Effector memory CD4-positive, alpha-beta T cell (primary cell): ENCODE results near the gene CEP192.

Source experiments
- DNase-seq, 3 donors: peaks; one replicate each; pipeline ENCODE4 v3.0.0-alpha.2; 2020
- H3K27ac ChIP-seq: 2 replicates; pipeline ENCODE4 v1.7.0; 2013; ENCODE audit warnings: mild to moderate bottlenecking, low read length, moderate library complexity; ENCODE audit not compliant: insufficient read depth, poor library complexity, severe bottlenecking
- H3K27me3 ChIP-seq: replicated peaks from 2 replicates; pipeline ENCODE4 v1.7.0; 2013; ENCODE audit warnings: mild to moderate bottlenecking, low read length; ENCODE audit not compliant: insufficient read depth, control insufficient read depth, poor library complexity, severe bottlenecking
- H3K36me3 ChIP-seq: 2 replicates; pipeline ENCODE4 v1.7.0; 2013; ENCODE audit warnings: mild to moderate bottlenecking, low read length, moderate library complexity; ENCODE audit not compliant: control insufficient read depth, insufficient read depth
- H3K4me1 ChIP-seq: 2 replicates; pipeline ENCODE4 v1.7.0; 2013; ENCODE audit warnings: low read length, mild to moderate bottlenecking; ENCODE audit not compliant: control insufficient read depth, insufficient read depth, poor library complexity, severe bottlenecking
- H3K4me3 ChIP-seq: 2 replicates; pipeline ENCODE4 v1.7.0; 2013; ENCODE audit warnings: low read length, low read depth, mild to moderate bottlenecking; ENCODE audit not compliant: insufficient read depth, poor library complexity, severe bottlenecking
- H3K9me3 ChIP-seq: 2 replicates; pipeline ENCODE4 v1.7.0; 2013; ENCODE audit warnings: mild to moderate bottlenecking, low read length, moderate library complexity; ENCODE audit not compliant: control insufficient read depth
- total RNA-seq, 3 donors: gene quantifications; one replicate each; lab custom pipeline; 2026; lab: John Stamatoyannopoulos, UW

The CEP192 gene, protein sequence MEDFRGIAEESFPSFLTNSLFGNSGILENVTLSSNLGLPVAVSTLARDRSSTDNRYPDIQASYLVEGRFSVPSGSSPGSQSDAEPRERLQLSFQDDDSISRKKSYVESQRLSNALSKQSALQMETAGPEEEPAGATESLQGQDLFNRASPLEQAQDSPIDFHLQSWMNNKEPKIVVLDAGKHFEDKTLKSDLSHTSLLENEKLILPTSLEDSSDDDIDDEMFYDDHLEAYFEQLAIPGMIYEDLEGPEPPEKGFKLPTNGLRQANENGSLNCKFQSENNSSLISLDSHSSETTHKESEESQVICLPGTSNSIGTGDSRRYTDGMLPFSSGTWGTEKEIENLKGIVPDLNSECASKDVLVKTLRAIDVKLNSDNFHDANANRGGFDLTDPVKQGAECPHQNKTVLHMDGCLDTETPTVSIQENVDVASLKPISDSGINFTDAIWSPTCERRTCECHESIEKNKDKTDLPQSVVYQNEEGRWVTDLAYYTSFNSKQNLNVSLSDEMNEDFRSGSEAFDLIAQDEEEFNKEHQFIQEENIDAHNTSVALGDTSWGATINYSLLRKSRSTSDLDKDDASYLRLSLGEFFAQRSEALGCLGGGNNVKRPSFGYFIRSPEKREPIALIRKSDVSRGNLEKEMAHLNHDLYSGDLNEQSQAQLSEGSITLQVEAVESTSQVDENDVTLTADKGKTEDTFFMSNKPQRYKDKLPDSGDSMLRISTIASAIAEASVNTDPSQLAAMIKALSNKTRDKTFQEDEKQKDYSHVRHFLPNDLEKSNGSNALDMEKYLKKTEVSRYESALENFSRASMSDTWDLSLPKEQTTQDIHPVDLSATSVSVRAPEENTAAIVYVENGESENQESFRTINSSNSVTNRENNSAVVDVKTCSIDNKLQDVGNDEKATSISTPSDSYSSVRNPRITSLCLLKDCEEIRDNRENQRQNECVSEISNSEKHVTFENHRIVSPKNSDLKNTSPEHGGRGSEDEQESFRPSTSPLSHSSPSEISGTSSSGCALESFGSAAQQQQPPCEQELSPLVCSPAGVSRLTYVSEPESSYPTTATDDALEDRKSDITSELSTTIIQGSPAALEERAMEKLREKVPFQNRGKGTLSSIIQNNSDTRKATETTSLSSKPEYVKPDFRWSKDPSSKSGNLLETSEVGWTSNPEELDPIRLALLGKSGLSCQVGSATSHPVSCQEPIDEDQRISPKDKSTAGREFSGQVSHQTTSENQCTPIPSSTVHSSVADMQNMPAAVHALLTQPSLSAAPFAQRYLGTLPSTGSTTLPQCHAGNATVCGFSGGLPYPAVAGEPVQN (N-terminal part only)
- total RNA-seq = 102 to 149 (median 116) reads per million in 3 donors

DNA sequence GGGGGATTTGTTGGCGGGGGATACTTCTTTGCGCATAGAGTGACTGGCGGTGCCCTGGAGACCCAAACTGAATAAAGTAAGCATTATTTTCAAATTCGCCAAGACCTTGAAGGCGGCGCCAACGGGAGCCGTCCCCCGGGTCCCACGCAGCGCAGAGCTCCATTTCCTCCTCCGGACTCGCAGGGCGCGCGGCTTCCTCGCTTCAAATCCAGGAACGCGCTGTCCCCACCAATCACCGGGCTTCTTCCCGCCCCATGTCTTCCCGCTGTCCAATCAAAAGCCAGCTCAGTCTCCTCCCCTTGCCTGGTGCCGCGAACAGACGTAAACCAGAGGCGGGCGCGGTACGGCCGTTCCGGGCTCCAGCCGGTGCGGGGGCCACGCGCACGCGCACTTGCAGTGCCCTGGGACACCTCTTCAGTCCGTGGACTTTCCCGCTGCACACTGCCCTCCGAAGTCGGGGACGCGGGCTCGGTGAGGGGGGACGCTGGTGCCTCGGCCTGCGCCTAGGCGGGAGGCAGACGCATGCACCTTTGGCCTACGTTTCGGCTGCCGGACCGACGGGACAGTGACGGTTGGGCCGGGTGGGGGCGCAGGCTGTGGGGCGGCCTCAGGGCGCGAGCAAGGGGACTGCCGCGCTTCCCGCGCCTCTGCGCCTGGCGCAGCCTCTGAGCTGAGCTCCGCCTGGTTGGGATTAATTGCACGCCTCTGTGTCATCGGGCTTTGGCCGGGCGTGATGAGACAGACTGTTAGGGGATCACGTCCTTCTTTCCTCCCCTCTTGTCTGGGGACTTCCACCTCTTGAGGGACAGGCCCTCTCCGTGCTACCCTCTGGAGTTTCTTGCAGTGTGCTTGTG is at the start of gene CEP192:
Gene CEP192, plus strand, starts transcription at position 396 of the 854 bp plus-strand sequence. CDS start 8,063 bp downstream, outside the sequence.
- no peaks in the 10 kb centered on the region for H3K9me3 ChIP-seq
- peak; percentile 94 to 97 (median 97) for DNase-seq
- peaks cover 10% of the 10 kb centered on the region for H3K4me1 ChIP-seq
- peak within 1 kb of the TSS; percentile 89 for H3K27ac ChIP-seq
- peak within 1 kb of the TSS; percentile 85 for H3K4me3 ChIP-seq
- H3K27me3 ChIP-seq = no peaks in the 10 kb centered on the region
- H3K36me3 ChIP-seq = no peaks in the 10 kb centered on the region

DNA sequence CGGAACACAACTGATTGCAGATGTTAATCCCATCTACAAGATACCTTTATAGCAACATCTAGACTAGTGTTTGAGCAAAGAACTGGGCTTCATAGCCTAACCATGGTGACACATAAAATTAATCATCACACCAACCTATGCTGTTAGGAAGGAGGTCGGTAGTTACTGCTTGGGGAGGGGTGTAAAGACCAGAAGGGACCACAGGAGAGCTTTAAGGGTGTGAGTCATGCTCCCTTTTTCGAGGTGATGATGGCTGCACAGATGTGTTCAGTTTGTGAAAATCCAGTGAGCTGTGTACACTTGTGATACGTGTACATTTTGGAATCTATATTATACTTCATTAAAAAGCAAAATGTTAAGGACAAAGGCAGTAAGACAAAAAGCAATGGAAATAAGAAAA is 47.9 kb upstream of the CEP192 start:
- no peak for DNase-seq

DNA sequence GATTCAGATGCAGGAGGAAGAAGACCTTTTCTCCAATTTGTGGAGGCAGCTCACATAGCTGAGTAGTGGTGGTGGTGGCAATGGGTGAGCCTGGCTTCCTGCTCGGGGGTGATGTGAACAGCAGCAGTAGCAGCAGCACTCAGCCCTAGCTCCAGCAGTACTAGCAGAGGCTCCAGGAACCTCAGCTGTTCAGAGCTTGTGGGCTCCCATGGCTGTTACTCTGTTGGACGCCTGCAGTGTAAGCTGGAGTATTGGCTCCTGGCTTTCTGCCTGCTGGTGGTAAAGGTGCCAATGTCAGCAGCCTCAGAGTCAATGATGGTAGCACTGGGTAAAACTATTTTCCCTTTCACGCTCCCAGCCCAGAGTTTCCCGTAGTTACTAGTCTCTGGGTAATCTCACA is 46.5 kb upstream of the CEP192 start:
- DNase-seq = no peak
- H3K9me3 ChIP-seq = no peaks in the 10 kb centered on the region
- H3K4me1 ChIP-seq = peaks cover 12% of the 10 kb centered on the region
- H3K36me3 ChIP-seq = no peaks in the 10 kb centered on the region
- no peaks in the 10 kb centered on the region for H3K27me3 ChIP-seq
- H3K4me3 ChIP-seq = no peak overlapping the region
- H3K27ac ChIP-seq = no peak overlapping the region

More for the DNA sequence above, 47.9 kb upstream of the CEP192 start:
- Histone ChIP-seq H3K36me3 (no peaks in the 10 kb centered on the region), H3K4me3 (no peak overlapping the region), H3K9me3 (no peaks in the 10 kb centered on the region), H3K27ac (no peak overlapping the region), H3K27me3 (no peaks in the 10 kb centered on the region), H3K4me1 (peaks cover 7% of the 10 kb centered on the region)

DNA sequence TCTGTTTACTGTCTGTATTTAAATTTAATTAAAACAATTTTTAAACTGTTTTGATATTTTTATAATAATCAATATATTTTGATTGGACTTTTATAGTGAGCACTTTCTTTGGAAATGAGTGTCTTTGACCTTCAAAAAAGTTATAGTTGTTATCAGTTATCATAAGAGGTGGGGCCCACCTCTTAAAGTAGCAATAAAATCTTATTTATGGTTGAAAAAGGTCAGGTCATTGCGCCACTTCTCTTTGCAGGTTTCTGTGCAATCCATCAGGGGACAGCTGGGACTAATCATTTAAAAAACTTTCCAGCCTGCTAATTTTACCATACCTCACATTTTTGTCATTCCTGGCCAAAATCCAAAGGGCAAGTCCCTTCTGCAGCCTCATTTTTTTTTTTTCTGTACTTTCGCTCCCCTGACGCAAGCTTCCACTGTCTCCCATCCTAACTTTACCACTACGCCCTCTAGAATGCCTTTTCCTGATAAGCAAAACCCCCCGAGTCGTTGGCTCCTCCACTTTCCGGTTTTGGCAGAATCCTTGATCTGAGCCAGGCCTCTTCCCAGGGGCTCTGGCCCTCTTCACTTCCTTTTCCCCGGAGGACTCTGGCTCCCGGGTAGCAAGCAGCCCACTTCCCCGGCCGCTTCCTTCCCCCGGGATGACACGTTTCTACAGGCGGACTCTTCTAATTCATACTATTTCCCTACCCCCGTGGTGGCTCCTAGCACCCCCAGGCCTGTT is 44.4 kb upstream of the CEP192 start:
- H3K9me3 ChIP-seq = no peaks in the 10 kb centered on the region
- no peaks in the 10 kb centered on the region for H3K36me3 ChIP-seq
- H3K4me1 ChIP-seq = peaks cover 13% of the 10 kb centered on the region
- H3K27ac ChIP-seq = peak overlapping the region; percentile 79
- H3K27me3 ChIP-seq = no peaks in the 10 kb centered on the region
- no peak for DNase-seq
- H3K4me3 ChIP-seq = peak overlapping the region; percentile 52

DNA sequence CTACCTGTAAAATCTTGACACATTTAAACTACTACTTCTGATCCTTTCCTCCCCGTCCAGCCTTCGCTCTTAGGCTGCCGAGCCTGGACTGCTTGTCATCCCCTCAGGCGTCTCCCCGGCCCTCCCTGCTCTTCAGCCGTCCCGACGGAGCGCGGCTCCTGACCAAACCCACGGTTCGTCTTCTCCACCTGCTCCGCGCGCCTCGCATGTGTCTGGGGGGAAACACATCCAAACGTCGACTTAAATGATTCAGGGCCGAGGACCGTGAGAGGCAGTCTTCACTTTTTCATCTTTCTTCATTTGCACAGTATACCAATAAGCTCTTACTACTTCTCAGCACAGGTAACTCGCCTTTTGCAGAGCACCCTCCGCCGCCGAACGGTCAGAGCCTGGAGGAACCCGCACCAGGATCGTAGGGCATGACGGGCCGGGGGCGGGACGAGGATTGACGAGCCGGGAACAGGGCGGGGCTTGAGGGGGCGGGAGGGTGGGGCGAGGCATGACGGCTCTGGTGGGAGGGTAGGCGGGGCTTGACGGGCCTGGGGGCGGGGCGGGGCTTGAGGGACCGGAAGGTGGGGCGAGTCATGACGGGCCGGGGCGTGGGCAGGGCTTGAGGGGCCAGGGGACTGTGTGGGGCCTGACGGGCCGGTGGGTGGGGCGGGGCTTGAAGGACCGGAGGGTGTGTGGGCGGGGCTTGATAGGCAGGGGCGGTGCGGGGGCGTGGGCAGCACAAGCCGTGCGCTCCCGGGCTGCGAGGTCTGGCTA is 43.7 kb upstream of the CEP192 start, which contains the start of gene SEH1L:
Gene SEH1L, plus strand, starts transcription at position 727 of the 765 bp plus-strand sequence. CDS start 111 bp downstream, outside the sequence.
- Histone ChIP-seq H3K9me3 (no peaks in the 10 kb centered on the region), H3K27ac (peak within 1 kb of the TSS; percentile 91), H3K4me3 (peak within 1 kb of the TSS; percentile 69), H3K36me3 (no peaks in the 10 kb centered on the region), H3K4me1 (peaks cover 13% of the 10 kb centered on the region), H3K27me3 (no peaks in the 10 kb centered on the region)
- peak; percentile 96 to 99 (median 99) for DNase-seq

DNA sequence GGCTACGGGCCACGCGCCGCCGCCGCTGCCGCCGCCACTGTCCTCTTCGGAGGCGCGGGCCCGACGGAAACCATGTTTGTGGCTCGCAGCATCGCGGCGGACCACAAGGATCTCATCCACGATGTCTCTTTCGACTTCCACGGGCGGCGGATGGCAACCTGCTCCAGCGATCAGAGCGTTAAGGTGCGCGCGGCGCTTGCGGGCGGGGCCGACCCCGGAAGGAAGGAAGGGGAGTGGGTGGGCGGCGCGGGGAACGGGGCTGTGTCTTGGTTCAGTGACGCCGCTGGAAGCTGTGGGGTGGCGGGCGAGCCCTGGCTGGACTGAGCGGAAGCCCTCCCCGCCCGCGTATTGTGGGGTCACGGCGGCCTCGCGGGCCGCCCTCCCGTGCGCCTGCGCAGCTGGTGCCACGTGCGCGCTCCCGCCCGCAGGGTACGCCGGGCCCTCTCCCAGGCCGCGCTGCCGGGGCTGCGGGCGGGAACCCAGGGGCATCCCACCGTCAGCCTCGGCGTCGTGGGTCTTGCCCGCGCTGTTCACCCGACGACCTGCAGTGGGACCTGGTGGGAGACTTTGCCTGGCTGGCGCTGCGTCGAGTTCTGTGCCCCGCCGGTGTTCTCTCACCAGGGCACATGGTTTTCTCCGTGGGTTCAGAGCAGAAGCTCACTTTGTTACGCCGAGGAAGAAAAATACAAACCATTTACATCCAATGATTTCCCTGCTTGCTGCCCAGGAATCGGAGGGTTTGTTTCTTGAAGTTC is 42.9 kb upstream of the CEP192 start:
- Histone ChIP-seq H3K4me1 (peaks cover 13% of the 10 kb centered on the region), H3K36me3 (no peaks in the 10 kb centered on the region), H3K9me3 (no peaks in the 10 kb centered on the region), H3K27me3 (no peaks in the 10 kb centered on the region), H3K4me3 (peak overlapping the region; percentile 69), H3K27ac (peak overlapping the region; percentile 91)
- DNase-seq = peak; percentile 96 to 98 (median 97)

DNA sequence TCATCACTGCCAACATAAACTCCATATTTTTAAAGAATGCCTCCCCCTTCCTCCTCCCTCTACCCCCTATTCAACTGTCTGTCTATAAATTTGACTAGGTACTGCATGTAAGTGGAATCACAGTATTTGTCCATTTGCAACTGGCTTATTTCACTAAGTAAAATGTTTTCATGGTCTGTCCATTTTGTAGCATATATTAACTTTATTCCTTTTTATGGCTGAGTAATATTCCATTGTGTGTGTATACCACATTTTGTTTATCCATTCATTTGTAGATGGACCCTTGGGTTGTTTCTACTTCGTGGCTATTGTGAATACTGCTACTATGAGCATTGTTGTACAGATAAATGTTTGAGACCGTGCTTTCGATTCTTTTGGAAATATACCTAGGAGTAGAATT is 32.7 kb upstream of the CEP192 start:
- Histone ChIP-seq H3K4me3 (no peak overlapping the region), H3K27me3 (no peaks in the 10 kb centered on the region), H3K4me1 (no peaks in the 10 kb centered on the region), H3K9me3 (no peaks in the 10 kb centered on the region), H3K36me3 (peaks cover 19% of the 10 kb centered on the region), H3K27ac (no peak overlapping the region)
- no peak for DNase-seq

DNA sequence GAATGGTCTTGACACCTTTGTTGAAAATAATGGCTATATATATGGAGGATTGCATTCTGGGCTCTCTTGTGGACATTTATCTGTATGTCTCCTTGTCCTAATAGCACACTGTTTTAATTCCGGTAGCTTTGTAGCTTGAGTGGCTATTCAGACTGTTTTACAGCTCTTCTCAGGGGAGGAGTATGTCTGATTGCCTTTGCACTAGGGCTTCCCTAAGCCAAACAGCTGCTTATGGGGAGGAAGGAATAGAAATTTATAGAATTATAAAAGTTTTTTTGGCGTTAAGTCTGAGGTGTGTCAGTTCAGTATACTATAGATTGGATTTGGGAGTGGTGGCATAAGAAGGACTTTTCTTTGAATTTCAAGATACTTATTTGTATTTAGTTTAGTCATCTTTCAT is 30.8 kb upstream of the CEP192 start:
- H3K36me3 ChIP-seq = peaks cover 16% of the 10 kb centered on the region
- H3K27me3 ChIP-seq = no peaks in the 10 kb centered on the region
- H3K4me3 ChIP-seq = no peak overlapping the region
- no peaks in the 10 kb centered on the region for H3K4me1 ChIP-seq
- DNase-seq = no peak
- H3K9me3 ChIP-seq = no peaks in the 10 kb centered on the region
- H3K27ac ChIP-seq = no peak overlapping the region
